Neural progenitor cell (in vitro differentiated cells): ENCODE measurements around the gene TNFRSF1B.

Source experiments
- CTCF ChIP-seq: fragments of 200-600 bp; sonication (generic); IDR thresholded peaks from 2 replicates; pipeline ENCODE4 v1.5.1; 2017; ENCODE audit warnings: antibody characterized with exemption, mild to moderate bottlenecking
- EZH2 ChIP-seq: fragments of 200-600 bp; sonication (generic); IDR thresholded peaks from 2 replicates; pipeline ENCODE4 v1.6.1; 2017; ENCODE audit warnings: antibody characterized with exemption, mild to moderate bottlenecking, moderate library complexity
- EZH2phosphoT487 ChIP-seq: fragments of 200-600 bp; sonication (generic); IDR thresholded peaks from 2 replicates; pipeline ENCODE4 v1.6.1; 2017; ENCODE audit warnings: antibody characterized with exemption

DNA sequence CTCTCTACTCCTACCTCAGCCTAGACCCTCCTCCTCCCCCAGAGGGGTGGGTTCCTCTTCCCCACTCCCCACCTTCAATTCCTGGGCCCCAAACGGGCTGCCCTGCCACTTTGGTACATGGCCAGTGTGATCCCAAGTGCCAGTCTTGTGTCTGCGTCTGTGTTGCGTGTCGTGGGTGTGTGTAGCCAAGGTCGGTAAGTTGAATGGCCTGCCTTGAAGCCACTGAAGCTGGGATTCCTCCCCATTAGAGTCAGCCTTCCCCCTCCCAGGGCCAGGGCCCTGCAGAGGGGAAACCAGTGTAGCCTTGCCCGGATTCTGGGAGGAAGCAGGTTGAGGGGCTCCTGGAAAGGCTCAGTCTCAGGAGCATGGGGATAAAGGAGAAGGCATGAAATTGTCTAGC, 41.5 kb downstream of the TNFRSF1B start:
- TF ChIP-seq EZH2 (no peak), EZH2phosphoT487 (no peak), CTCF (no peak)
